K562 (cell line): ENCODE measurements around the gene CFAP157. TPM values are rescaled to one million over a fixed set of nuclear protein-coding genes. Genes with fewer than 3 reads are reported as not detected.
A peak's percentile ranks its signal among the peaks of the same experiment; 100 is the strongest.

Source experiments
- ASH1L ChIP-seq: fragments of 450-650 bp; IDR thresholded peaks from 2 replicates; pipeline ENCODE4 v1.6.1; 2018; ENCODE audit warnings: borderline replicate concordance, mild to moderate bottlenecking, low read depth; ENCODE audit not compliant: partially characterized antibody
- ATF1 ChIP-seq, 2 experiments: fragments of 450-650 bp in 1 of 2; IDR thresholded peaks; 2 replicates each; pipeline ENCODE4 v1.6.1; 2016; ENCODE audit warnings: missing compliant biosample characterization in 1 of 2, missing genetic modification characterization in 1 of 2
- CC2D1A ChIP-seq: fragments of 450-650 bp; IDR thresholded peaks from 2 replicates; pipeline ENCODE4 v1.6.1; 2017; ENCODE audit warnings: mild to moderate bottlenecking
- CCNT2 ChIP-seq: IDR thresholded peaks from 2 replicates; pipeline ENCODE4 v1.6.1; 2011; ENCODE audit warnings: borderline replicate concordance, low read depth, mild to moderate bottlenecking, moderate library complexity, mixed read lengths, low read length; ENCODE audit not compliant: insufficient read length; ENCODE audit errors: extremely low read depth
- EHMT2 ChIP-seq: fragments of 450-650 bp; IDR thresholded peaks from 2 replicates; pipeline ENCODE4 v1.6.1; 2018; ENCODE audit warnings: antibody characterized with exemption
- ERF ChIP-seq: fragments of 450-650 bp; formaldehyde crosslinking; IDR thresholded peaks from 2 replicates; pipeline ENCODE4 v1.4.0; 2020; ENCODE audit warnings: mild to moderate bottlenecking, mixed read lengths
- ILF3 ChIP-seq: fragments of 450-650 bp; IDR thresholded peaks from 2 replicates; pipeline ENCODE4 v1.6.1; 2018; ENCODE audit warnings: antibody characterized with exemption, mild to moderate bottlenecking, moderate library complexity, borderline replicate concordance
- KDM2B ChIP-seq: fragments of 250-450 bp; sonication (Bioruptor Pico); IDR thresholded peaks from 2 replicates; pipeline ENCODE4 v1.8.0; 2021; ENCODE audit warnings: mild to moderate bottlenecking, moderate library complexity
- MCM5 ChIP-seq: fragments of 450-650 bp; IDR thresholded peaks from 2 replicates; pipeline ENCODE4 v1.6.1; 2016; ENCODE audit warnings: low read depth
- NFYB ChIP-seq: IDR thresholded peaks from 2 replicates; pipeline ENCODE4 v1.6.1; 2011; ENCODE audit warnings: mild to moderate bottlenecking, moderate library complexity; ENCODE audit not compliant: insufficient read length; ENCODE audit errors: extremely low read depth
- NR2C1 ChIP-seq, 2 experiments: fragments of 450-650 bp; IDR thresholded peaks; 2 replicates each; pipeline ENCODE4 v1.6.1; 2017; ENCODE audit warnings: mild to moderate bottlenecking in 2 of 2, antibody characterized with exemption in 1 of 2, inconsistent platforms in 1 of 2, missing compliant biosample characterization in 1 of 2, missing genetic modification characterization in 1 of 2
- SMARCB1 ChIP-seq: IDR thresholded peaks from 2 replicates; pipeline ENCODE4 v1.6.1; 2011; ENCODE audit warnings: improper control_type of control experiment, low read depth; ENCODE audit not compliant: insufficient read length
- SMARCE1 ChIP-seq: fragments of 450-650 bp; IDR thresholded peaks from 2 replicates; pipeline ENCODE4 v1.7.1; 2016; ENCODE audit warnings: mild to moderate bottlenecking
- XRCC4 ChIP-seq: IDR thresholded peaks from one replicate; pipeline ENCODE4 v1.6.1; 2011; ENCODE audit not compliant: insufficient read depth, insufficient read length; ENCODE audit errors: extremely low read depth
- ZNF165 ChIP-seq: fragments of 250-450 bp; sonication (Bioruptor Pico); IDR thresholded peaks from 2 replicates; pipeline ENCODE4 v1.4.0; 2020; ENCODE audit warnings: borderline replicate concordance
- polyA plus RNA-seq, 8 experiments: library from polyadenylated mRNA; depleted of rRNA in 4 of 8; stranded (reverse) in 5 of 8; unstranded in 3 of 8; fragments of >200 nt; fragmentation: Nextera tagmentation in 2 of 8; fragmentation: Illumina TruSeq in 1 of 8; extraction: Ambion mirVana in 2 of 8; extraction: Trizol in 1 of 8; gene quantifications; 2 replicates each; pipeline versions ENCODE4 v1.2.1 to v1.2.3, GENCODE V29; 2011 to 2014; ENCODE audit warnings: inconsistent platforms in 1 of 8, missing spikeins in 1 of 8
- total RNA-seq, 7 experiments: library from RNA; depleted of rRNA in 6 of 7; stranded (reverse); fragments of >200 nt in 6 of 7; fragmentation: Illumina TruSeq in 2 of 7; extraction: Trizol in 2 of 7; gene quantifications; 2 replicates each; pipeline versions ENCODE4 v1.2.1 to v1.2.3, GENCODE V29; 2011 to 2021; ENCODE audit warnings: low replicate concordance in 1 of 7
- TF ChIP-seq, protein P1 (sequence below): fragments of 450-650 bp; IDR thresholded peaks from 2 replicates; pipeline ENCODE4 v1.6.1; 2016; ENCODE audit warnings: mild to moderate bottlenecking
- TF ChIP-seq, protein P2 (sequence below): fragments of 150-350 bp; conservative IDR thresholded peaks from 2 replicates; pipeline ENCODE4 v1.6.1; 2014; ENCODE audit warnings: low read length
- TF ChIP-seq, protein P3 (sequence below): fragments of 250-450 bp; sonication (Bioruptor Pico); IDR thresholded peaks from 2 replicates; pipeline ENCODE4 v1.5.0; 2021; ENCODE audit warnings: mild to moderate bottlenecking, moderate library complexity
- TF ChIP-seq, protein P4 (sequence below): fragments of 250-450 bp; sonication (Bioruptor Pico); IDR thresholded peaks from 2 replicates; pipeline ENCODE4 v1.8.0; 2021; ENCODE audit warnings: moderate library complexity, mild to moderate bottlenecking, inconsistent platforms

The CFAP157 gene
- total and polyA plus RNA-seq, 9 of the 15 experiments (the other 6 are each of a cell fraction or from before 2014, with no cell fraction given), result 0.03 TPM; not detected in 8

DNA sequence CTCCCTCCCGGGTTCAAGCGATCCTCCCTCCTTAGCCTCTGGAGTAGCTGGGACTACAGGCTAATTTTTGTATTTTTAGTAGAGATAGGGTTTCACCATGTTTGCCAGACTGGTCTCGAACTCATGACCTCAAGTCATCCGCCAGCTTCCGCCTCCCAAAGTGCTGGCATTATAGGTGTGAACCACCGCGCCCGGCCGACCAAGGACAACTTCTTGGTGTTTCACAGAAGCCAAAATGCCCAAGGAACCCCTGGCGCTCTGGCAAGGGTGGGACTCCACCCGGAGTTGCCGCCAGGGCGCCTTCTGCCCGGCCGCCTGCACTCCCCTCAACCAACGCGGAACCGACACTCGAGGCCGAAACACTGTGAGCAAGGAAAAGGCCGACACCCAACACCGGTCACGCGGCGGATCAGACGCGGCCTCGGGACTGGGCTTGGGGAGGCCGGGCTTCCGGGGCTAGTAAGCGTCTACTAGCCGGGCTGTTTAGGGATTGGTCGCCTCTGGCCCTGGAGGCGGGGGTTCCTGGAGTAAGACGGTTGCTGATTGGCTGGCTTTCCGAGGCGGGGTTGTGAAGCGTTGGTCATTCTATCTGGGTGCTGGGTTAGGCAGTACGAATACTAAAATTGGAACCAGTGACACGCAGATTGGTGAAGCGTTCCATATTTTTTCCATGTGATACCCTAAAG lies 7.7 kb upstream of the CFAP157 start (continued):
- TF ChIP-seq MCM5 (no peak), ZNF165 (CRISPR knock-in tag) (no peak), KDM2B (CRISPR knock-in tag) (no peak), ASH1L (peak; percentile 87), CCNT2 (peak; percentile 19), NFYB (peak; percentile 75), EHMT2 (no peak; the same call in 1 of the 2 replicates), SMARCB1 (no peak), NR2C1 (IDR thresholded peaks at IDR 0.05) (no peak), NR2C1 (tag; IDR thresholded peaks at IDR 0.05) (peak; percentile 74), SMARCE1 (peak; percentile 57), ERF (CRISPR knock-in tag) (peak; percentile 93), XRCC4 (no peak), ATF1 (CRISPR knock-in tag; IDR thresholded peaks at IDR 0.05) (no peak), ATF1 (tag; IDR thresholded peaks at IDR 0.05) (peak; percentile 90), ILF3 (no peak), CC2D1A (no peak)
- TF ChIP-seq, protein P1, sequence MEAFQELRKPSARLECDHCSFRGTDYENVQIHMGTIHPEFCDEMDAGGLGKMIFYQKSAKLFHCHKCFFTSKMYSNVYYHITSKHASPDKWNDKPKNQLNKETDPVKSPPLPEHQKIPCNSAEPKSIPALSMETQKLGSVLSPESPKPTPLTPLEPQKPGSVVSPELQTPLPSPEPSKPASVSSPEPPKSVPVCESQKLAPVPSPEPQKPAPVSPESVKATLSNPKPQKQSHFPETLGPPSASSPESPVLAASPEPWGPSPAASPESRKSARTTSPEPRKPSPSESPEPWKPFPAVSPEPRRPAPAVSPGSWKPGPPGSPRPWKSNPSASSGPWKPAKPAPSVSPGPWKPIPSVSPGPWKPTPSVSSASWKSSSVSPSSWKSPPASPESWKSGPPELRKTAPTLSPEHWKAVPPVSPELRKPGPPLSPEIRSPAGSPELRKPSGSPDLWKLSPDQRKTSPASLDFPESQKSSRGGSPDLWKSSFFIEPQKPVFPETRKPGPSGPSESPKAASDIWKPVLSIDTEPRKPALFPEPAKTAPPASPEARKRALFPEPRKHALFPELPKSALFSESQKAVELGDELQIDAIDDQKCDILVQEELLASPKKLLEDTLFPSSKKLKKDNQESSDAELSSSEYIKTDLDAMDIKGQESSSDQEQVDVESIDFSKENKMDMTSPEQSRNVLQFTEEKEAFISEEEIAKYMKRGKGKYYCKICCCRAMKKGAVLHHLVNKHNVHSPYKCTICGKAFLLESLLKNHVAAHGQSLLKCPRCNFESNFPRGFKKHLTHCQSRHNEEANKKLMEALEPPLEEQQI, result no peak
- TF ChIP-seq, protein P2, sequence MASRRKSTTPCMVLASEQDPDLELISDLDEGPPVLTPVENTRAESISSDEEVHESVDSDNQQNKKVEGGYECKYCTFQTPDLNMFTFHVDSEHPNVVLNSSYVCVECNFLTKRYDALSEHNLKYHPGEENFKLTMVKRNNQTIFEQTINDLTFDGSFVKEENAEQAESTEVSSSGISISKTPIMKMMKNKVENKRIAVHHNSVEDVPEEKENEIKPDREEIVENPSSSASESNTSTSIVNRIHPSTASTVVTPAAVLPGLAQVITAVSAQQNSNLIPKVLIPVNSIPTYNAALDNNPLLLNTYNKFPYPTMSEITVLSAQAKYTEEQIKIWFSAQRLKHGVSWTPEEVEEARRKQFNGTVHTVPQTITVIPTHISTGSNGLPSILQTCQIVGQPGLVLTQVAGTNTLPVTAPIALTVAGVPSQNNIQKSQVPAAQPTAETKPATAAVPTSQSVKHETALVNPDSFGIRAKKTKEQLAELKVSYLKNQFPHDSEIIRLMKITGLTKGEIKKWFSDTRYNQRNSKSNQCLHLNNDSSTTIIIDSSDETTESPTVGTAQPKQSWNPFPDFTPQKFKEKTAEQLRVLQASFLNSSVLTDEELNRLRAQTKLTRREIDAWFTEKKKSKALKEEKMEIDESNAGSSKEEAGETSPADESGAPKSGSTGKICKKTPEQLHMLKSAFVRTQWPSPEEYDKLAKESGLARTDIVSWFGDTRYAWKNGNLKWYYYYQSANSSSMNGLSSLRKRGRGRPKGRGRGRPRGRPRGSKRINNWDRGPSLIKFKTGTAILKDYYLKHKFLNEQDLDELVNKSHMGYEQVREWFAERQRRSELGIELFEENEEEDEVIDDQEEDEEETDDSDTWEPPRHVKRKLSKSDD, result no peak
- TF ChIP-seq, protein P3, sequence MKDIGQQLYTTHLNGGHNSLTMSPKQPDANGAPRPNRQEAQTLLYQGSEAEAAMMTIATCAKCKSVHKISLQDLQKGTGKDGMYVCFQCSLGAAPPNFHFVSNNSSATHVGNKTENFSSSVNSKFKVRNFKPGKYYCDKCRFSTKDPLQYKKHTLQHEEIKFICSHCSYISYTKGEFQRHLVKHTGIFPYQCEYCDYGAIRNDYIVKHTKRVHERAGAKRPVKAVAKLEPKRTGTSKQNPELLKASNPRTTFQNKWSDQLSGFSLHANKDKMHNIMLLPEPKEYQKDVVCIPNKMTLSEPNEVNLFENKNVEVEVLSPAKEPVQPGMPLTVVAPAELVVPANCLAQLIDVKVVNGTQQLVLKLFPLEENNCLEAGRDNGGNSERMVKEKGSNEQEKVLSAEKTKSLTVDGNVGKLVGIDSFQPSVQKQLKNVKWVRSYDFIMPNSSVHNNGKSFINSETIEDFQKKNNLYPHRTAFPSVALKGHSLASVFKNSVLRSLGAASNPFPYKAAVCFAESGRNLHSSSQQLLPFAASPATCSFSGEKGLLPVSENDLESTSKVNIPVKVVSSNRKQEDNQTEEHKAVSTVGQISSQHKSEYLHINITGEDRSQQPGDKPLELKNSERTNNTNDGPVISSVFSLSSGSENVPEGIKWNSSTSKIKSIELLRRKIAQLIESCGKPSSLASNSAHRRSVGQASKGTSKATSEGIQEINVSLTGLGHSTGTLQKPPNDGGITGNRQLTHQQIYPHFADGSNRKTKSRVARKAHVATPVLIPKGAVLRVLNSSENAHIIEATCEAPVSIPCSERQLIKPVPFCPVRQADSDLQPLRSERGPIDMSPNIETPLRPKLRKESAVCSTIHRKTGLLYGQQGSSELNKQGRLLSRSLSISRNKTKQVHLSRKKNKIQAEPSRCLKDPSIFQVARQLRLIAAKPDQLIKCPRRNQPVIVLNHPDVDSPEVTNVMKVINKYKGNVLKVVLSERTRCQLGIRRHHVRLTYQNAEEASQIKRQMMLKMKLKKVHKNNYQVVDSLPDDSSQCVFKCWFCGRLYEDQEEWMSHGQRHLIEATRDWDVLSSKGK (CRISPR knock-in tag), result no peak
- TF ChIP-seq, protein P4, sequence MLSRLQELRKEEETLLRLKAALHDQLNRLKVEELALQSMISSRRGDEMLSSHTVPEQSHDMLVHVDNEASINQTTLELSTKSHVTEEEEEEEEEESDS (CRISPR knock-in tag), result no peak
